IMR-90 (cell line): Measurements from ENCODE around the gene FANCE. TPM values are rescaled to one million over a fixed set of nuclear protein-coding genes. Genes with fewer than 3 reads are reported as not detected.

ENCODE experiments used
- ATAC-seq: fragments of 200-7000 bp; cut with Tn5 transposase; 2 replicates; pipeline ENCODE4 v1.9.1; 2020; ENCODE audit warnings: low read depth, mild to moderate bottlenecking, moderate library complexity
- BruUV-seq: library from RNA; stranded (reverse); fragments of 400-500 nt; replicated peaks from 2 replicates; lab custom pipeline; 2021; lab: Mats Ljungman, UMichigan
- CTCF ChIA-PET: fragments of 300-600 bp; formaldehyde crosslinking; extraction: SDS; loops from one replicate; lab custom pipeline; 2021; ENCODE audit warnings: antibody characterized with exemption; lab: Yijun Ruan, JAX
- POLR2A ChIA-PET: fragments of 300-600 bp; sonication (Branson Sonifier 250); formaldehyde crosslinking; loops from one replicate; lab custom pipeline; 2022; ENCODE audit warnings: antibody characterized with exemption; ENCODE audit not compliant: unreplicated experiment; lab: Charles Lee
- DNase-seq: peaks from one replicate; pipeline ENCODE4 v3.0.0; 2013
- H2AFZ ChIP-seq: replicated peaks from 2 replicates; pipeline ENCODE3; 2013; ENCODE audit warnings: low read length, mild to moderate bottlenecking; ENCODE audit not compliant: poor library complexity
- H2AK5ac ChIP-seq: 2 replicates; pipeline ENCODE4 v1.6.1; 2013; ENCODE audit warnings: low read depth, low read length, inconsistent platforms
- H2AK9ac ChIP-seq: replicated peaks from 2 replicates; pipeline ENCODE3; 2013; ENCODE audit warnings: mild to moderate bottlenecking, low read depth, low read length, moderate library complexity; ENCODE audit not compliant: poor library complexity
- H2BK120ac ChIP-seq: 2 replicates; pipeline ENCODE4 v1.6.1; 2013; ENCODE audit warnings: low read depth, low read length, inconsistent platforms
- H2BK15ac ChIP-seq: 3 replicates; pipeline ENCODE4 v1.6.1; 2013; ENCODE audit warnings: low read depth, low read length, inconsistent platforms
- H2BK20ac ChIP-seq: 2 replicates; pipeline ENCODE4 v1.6.1; 2013; ENCODE audit warnings: low read depth, mild to moderate bottlenecking, inconsistent platforms, low read length, moderate library complexity
- H2BK5ac ChIP-seq: 2 replicates; pipeline ENCODE4 v1.6.1; 2013; ENCODE audit warnings: mild to moderate bottlenecking, low read depth, low read length, inconsistent platforms; ENCODE audit not compliant: poor library complexity, severe bottlenecking
- H3K14ac ChIP-seq: replicated peaks from 2 replicates; pipeline ENCODE4 v1.6.1; 2013; ENCODE audit warnings: low read depth, low read length, inconsistent platforms
- H3K18ac ChIP-seq: 2 replicates; pipeline ENCODE4 v1.6.1; 2013; ENCODE audit warnings: low read depth, low read length, control low read depth
- H3K23ac ChIP-seq: 2 replicates; pipeline ENCODE4 v1.6.1; 2013; ENCODE audit warnings: low read depth, low read length, inconsistent platforms
- H3K27ac ChIP-seq: 2 replicates; pipeline ENCODE4 v1.5.1; 2013; ENCODE audit warnings: mild to moderate bottlenecking, control low read depth, low read length; ENCODE audit not compliant: insufficient read depth
- H3K27me3 ChIP-seq: 2 replicates; pipeline ENCODE4 v1.6.1; 2013; ENCODE audit warnings: low read length; ENCODE audit not compliant: control insufficient read depth, insufficient read depth
- H3K36me3 ChIP-seq: 2 replicates; pipeline ENCODE4 v1.6.1; 2013; ENCODE audit warnings: low read length, mixed read lengths; ENCODE audit not compliant: control insufficient read depth, insufficient read depth
- H3K4ac ChIP-seq: 2 replicates; pipeline ENCODE4 v1.6.1; 2013; ENCODE audit warnings: low read depth, low read length, inconsistent platforms
- H3K4me1 ChIP-seq: 2 replicates; pipeline ENCODE4 v1.6.1; 2013; ENCODE audit warnings: low read length, mixed read lengths; ENCODE audit not compliant: control insufficient read depth, insufficient read depth
- H3K4me2 ChIP-seq: 2 replicates; pipeline ENCODE4 v1.6.1; 2013; ENCODE audit warnings: low read depth, mild to moderate bottlenecking, control low read depth, low read length, moderate library complexity
- H3K4me3 ChIP-seq: 2 replicates; pipeline ENCODE4 v1.5.1; 2013; ENCODE audit warnings: low read depth, mild to moderate bottlenecking, control low read depth, low read length, moderate library complexity; ENCODE audit not compliant: insufficient read depth
- H3K56ac ChIP-seq: 2 replicates; pipeline ENCODE4 v1.6.1; 2013; ENCODE audit warnings: low read length, inconsistent platforms; ENCODE audit not compliant: insufficient read depth; ENCODE audit errors: extremely low read depth
- H3K79me1 ChIP-seq, 2 experiments: 2 replicates each; pipeline ENCODE4 v1.6.1; 2013; ENCODE audit warnings: low read length in 2 of 2, inconsistent platforms in 1 of 2, low read depth in 1 of 2
- H3K9ac ChIP-seq: 2 replicates; pipeline ENCODE4 v1.6.1; 2013; ENCODE audit warnings: low read depth, low read length, control low read depth
- H3K9me1 ChIP-seq: 2 replicates; pipeline ENCODE4 v1.6.1; 2013; ENCODE audit warnings: low read length, inconsistent platforms; ENCODE audit not compliant: insufficient read depth
- H3K9me3 ChIP-seq: 2 replicates; pipeline ENCODE4 v1.6.1; 2013; ENCODE audit warnings: low read length; ENCODE audit not compliant: control insufficient read depth, insufficient read depth
- H4K20me1 ChIP-seq: 2 replicates; pipeline ENCODE4 v1.6.1; 2013; ENCODE audit warnings: low read length, inconsistent platforms; ENCODE audit not compliant: insufficient read depth
- H4K5ac ChIP-seq: 2 replicates; pipeline ENCODE4 v1.6.1; 2013; ENCODE audit warnings: mild to moderate bottlenecking, low read depth, low read length, control low read depth
- H4K8ac ChIP-seq, 2 experiments: 2 replicates each; pipeline ENCODE4 v1.6.1; 2013; ENCODE audit warnings: low read depth in 2 of 2, low read length in 2 of 2, control low read depth in 1 of 2, inconsistent platforms in 1 of 2
- H4K91ac ChIP-seq: 2 replicates; pipeline ENCODE4 v1.6.1; 2013; ENCODE audit warnings: low read depth, low read length, inconsistent platforms; ENCODE audit not compliant: insufficient read depth
- BHLHE40 ChIP-seq: fragments of 150-350 bp; IDR thresholded peaks from 2 replicates; pipeline ENCODE4 v1.6.1; 2016; ENCODE audit warnings: mild to moderate bottlenecking, low read depth, low read length
- MAFK ChIP-seq: IDR thresholded peaks from 2 replicates; pipeline ENCODE4 v1.6.1; 2012; ENCODE audit warnings: low read depth, low read length, improper control_type of control experiment
- RCOR1 ChIP-seq: IDR thresholded peaks from 2 replicates; pipeline ENCODE4 v1.6.1; 2012; ENCODE audit warnings: mild to moderate bottlenecking, low read length, improper control_type of control experiment; ENCODE audit not compliant: insufficient replicate concordance
- SMC3 ChIP-seq: fragments of 150-350 bp; IDR thresholded peaks from 2 replicates; pipeline ENCODE4 v1.6.1; 2016; ENCODE audit warnings: low read depth, mild to moderate bottlenecking, antibody characterized with exemption, low read length, moderate library complexity
- WGBS, 2 experiments: methylation state at CpG; one replicate each; pipeline versions ENCODE4 v1.1.5 to v1.1.7; 2013; ENCODE audit warnings: missing lambda C conversion rate in 2 of 2; ENCODE audit not compliant: insufficient read length in 1 of 2; ENCODE audit errors: extremely low coverage in 2 of 2; 5-methylcytosine and 5-hydroxymethylcytosine counted together
- dilution Hi-C: fragments of 300-500 bp; cut with HindIII; formaldehyde crosslinking; loops from one replicate; pipeline ENCODE4 v1.14.3; 2018; ENCODE audit warnings: low sequenced_read_pairs; ENCODE audit not compliant: unreplicated experiment
- in situ Hi-C: fragments of 300-500 bp; cut with MboI; formaldehyde crosslinking; loops from 3 replicates; pipeline ENCODE4 v1.14.3; 2019; ENCODE audit warnings: low sequenced_read_pairs, inconsistent platforms, mixed read lengths
- intact Hi-C: fragments of 100-400 bp; cut with micrococcal nuclease; formaldehyde crosslinking; loops from 2 replicates; pipeline ENCODE4 v1.10.0; 2022
- polyA plus RNA-seq, 3 experiments: library from polyadenylated mRNA; depleted of rRNA; stranded (reverse); fragments of >200 nt; gene quantifications; 2 replicates each; pipeline ENCODE4 v1.2.3, GENCODE V29; 2012; ENCODE audit warnings: low replicate concordance in 1 of 3
- total RNA-seq: library from RNA; depleted of rRNA; stranded (reverse); fragments of >200 nt; gene quantifications from 2 replicates; pipeline ENCODE4 v1.2.3, GENCODE V29; 2012

FANCE gene
- total and polyA plus RNA-seq, 2 of the 4 experiments (the other 2 are of a cell fraction) = 7.1 to 9.1 TPM

- peak overlapping the region; percentile 91 for H2AFZ ChIP-seq
- H2BK5ac ChIP-seq = peak overlapping the region; percentile 88
- peak overlapping the region; percentile 22 for H3K18ac ChIP-seq
- H3K36me3 ChIP-seq = 0 out of 2 replicates have a peak, but pooled peaks cover 5% of the 10 kb centered on the region
- DNase-seq = no peak
- H4K5ac ChIP-seq = peak overlapping the region; percentile 5; the same call in 1 of the 2 replicates
- H3K4me1 ChIP-seq = peaks cover 48% of the 10 kb centered on the region
- in situ Hi-C loops = no loop called here
- H3K27ac ChIP-seq = peak overlapping the region; percentile 84
- ChIA-PET CTCF (no interaction called here), POLR2A (interaction anchor here (0.6 to 1.1 kb wide), 3 partner anchors 14 to 887 kb away, joined by 3 to 5 read pairs (median 3); no protein-coding TSS in a partner anchor)
- H2BK15ac ChIP-seq = peak overlapping the region; percentile 42; the same call in 1 of the 3 replicates
- peak overlapping the region; percentile 55; the same call in 1 of the 2 replicates for H2BK120ac ChIP-seq
- dilution Hi-C loops = no loop called here
- no TSS peak for BruUV-seq
- peak overlapping the region; percentile 77; the same call in 1 of the 2 replicates for H3K56ac ChIP-seq
- peak overlapping the region; percentile 94 for H3K4me2 ChIP-seq
- no peaks in the 10 kb centered on the region for H3K27me3 ChIP-seq
- H2AK9ac ChIP-seq = peak overlapping the region; percentile 92
- peaks cover 38% of the 10 kb centered on the region for H3K9me1 ChIP-seq
- peaks cover 34% of the 10 kb centered on the region for H4K20me1 ChIP-seq
- 0 out of 2 replicates have a peak overlapping the region, but pooled peaks have one; percentile 42 for H2BK20ac ChIP-seq
- H3K14ac ChIP-seq = peak overlapping the region; percentile 92
- H3K79me1 ChIP-seq = peaks cover 12 to 63% of the 10 kb centered on the region in 2 experiments; a peak in 3 of 4 replicates
- WGBS, 2 experiments = 4% methylated on average over 5 of the region's 63 CpGs; no CpG with 5 or more reads in 1 of the 2 experiments
- peak overlapping the region; percentile 97 for H3K4ac ChIP-seq
- TF ChIP-seq MAFK = no peak
- no peak for TF ChIP-seq SMC3
- no peak for TF ChIP-seq RCOR1
- TF ChIP-seq BHLHE40 = no peak
- peak; percentile 16 for ATAC-seq
- peak overlapping the region; percentile 82 for H4K91ac ChIP-seq
- H4K8ac ChIP-seq = peak overlapping the region; percentile 24 to 72; a peak in 1 of 4 replicates
- intact Hi-C loops = no loop called here
- H3K4me3 ChIP-seq = peak overlapping the region; percentile 63
- H3K9me3 ChIP-seq = no peaks in the 10 kb centered on the region
- H3K23ac ChIP-seq = peak overlapping the region; percentile 92
- H2AK5ac ChIP-seq = peak overlapping the region; percentile 91
- H3K9ac ChIP-seq = peak overlapping the region; percentile 98
Observed at GRCh38 chr6:35496036-35496840, 44.1 kb downstream of the FANCE start.
